PC-9 (cell line): ENCODE results near the gene PHACTR1. TPM values are rescaled to one million over a fixed set of nuclear protein-coding genes. Genes with fewer than 3 reads are reported as not detected.

ENCODE experiments used
- BruUV-seq: library from RNA; stranded (reverse); fragments of 400-500 nt; replicated peaks from 2 replicates; lab custom pipeline; 2021; lab: Mats Ljungman, UMichigan
- CTCF ChIA-PET: fragments of 300-600 bp; sonication (Branson Sonifier 250); formaldehyde crosslinking; loops from one replicate; lab custom pipeline; 2022; ENCODE audit warnings: antibody characterized with exemption; lab: Charles Lee
- POLR2A ChIA-PET: fragments of 300-600 bp; sonication (Branson Sonifier 250); formaldehyde crosslinking; loops from one replicate; lab custom pipeline; 2022; ENCODE audit warnings: antibody characterized with exemption; ENCODE audit not compliant: unreplicated experiment; lab: Charles Lee
- DNase-seq, 2 experiments: peaks; one replicate each; pipeline versions ENCODE4 v3.0.0 to v3.0.0-alpha.2; 2015 to 2022; ENCODE audit warnings: mixed read lengths in 1 of 2
- H2AFZ ChIP-seq: fragments of 200-600 bp; sonication (generic); 2 replicates; pipeline ENCODE4 v1.8.1; 2017; ENCODE audit warnings: antibody characterized with exemption
- H3F3A ChIP-seq: fragments of 200-600 bp; sonication (generic); 2 replicates; pipeline ENCODE4 v1.8.1; 2017; ENCODE audit warnings: antibody characterized with exemption, mild to moderate bottlenecking, low read depth; ENCODE audit not compliant: insufficient read depth
- H3K27ac ChIP-seq: fragments of 200-600 bp; sonication (generic); 2 replicates; pipeline ENCODE4 v1.6.1; 2016; ENCODE audit warnings: mixed run types
- H3K27me3 ChIP-seq: fragments of 200-600 bp; sonication (generic); 2 replicates; pipeline ENCODE4 v1.6.1; 2016; ENCODE audit warnings: low read depth, mixed run types; ENCODE audit not compliant: insufficient read depth
- H3K36me3 ChIP-seq: fragments of 200-600 bp; sonication (generic); 2 replicates; pipeline ENCODE4 v1.6.1; 2016; ENCODE audit warnings: low read depth, mixed run types
- H3K4me1 ChIP-seq: fragments of 200-600 bp; sonication (generic); replicated peaks from 2 replicates; pipeline ENCODE4 v1.6.1; 2016; ENCODE audit warnings: mixed run types; ENCODE audit not compliant: insufficient read depth
- H3K4me2 ChIP-seq: fragments of 200-600 bp; sonication (generic); 2 replicates; pipeline ENCODE4 v1.6.1; 2017; ENCODE audit warnings: mixed run types
- H3K4me3 ChIP-seq: fragments of 200-600 bp; sonication (generic); 2 replicates; pipeline ENCODE4 v1.6.1; 2016; ENCODE audit warnings: mixed run types
- H3K79me2 ChIP-seq: fragments of 200-600 bp; sonication (generic); 2 replicates; pipeline ENCODE4 v1.6.1; 2017; ENCODE audit warnings: low read depth, mixed run types
- H3K9me2 ChIP-seq: fragments of 200-600 bp; sonication (generic); 2 replicates; pipeline ENCODE4 v1.8.1; 2017; ENCODE audit warnings: mild to moderate bottlenecking; ENCODE audit not compliant: insufficient read depth
- H3K9me3 ChIP-seq: fragments of 200-600 bp; sonication (generic); 2 replicates; pipeline ENCODE4 v1.8.1; 2016; ENCODE audit warnings: low read depth; ENCODE audit not compliant: insufficient read depth
- H4K20me1 ChIP-seq: fragments of 200-600 bp; sonication (generic); 2 replicates; pipeline ENCODE4 v1.8.1; 2017; ENCODE audit not compliant: insufficient read depth
- EZH2 ChIP-seq: fragments of 200-600 bp; sonication (generic); IDR thresholded peaks from 2 replicates; pipeline ENCODE4 v1.8.0; 2017; ENCODE audit warnings: antibody characterized with exemption, low read depth
- intact Hi-C: fragments of 100-400 bp; cut with micrococcal nuclease; formaldehyde crosslinking; loops from one replicate; pipeline ENCODE4 v1.10.0; 2022; ENCODE audit not compliant: unreplicated experiment
- total RNA-seq: library from RNA; stranded (reverse); gene quantifications from 2 replicates; pipeline ENCODE4 v1.2.3, GENCODE V29; 2021
- TF ChIP-seq, protein P1 (sequence below): fragments of 200-600 bp; sonication (generic); conservative IDR thresholded peaks from 2 replicates; pipeline ENCODE4 v1.6.1; 2017; ENCODE audit warnings: mixed run types, antibody characterized with exemption, mild to moderate bottlenecking, moderate library complexity

Gene PHACTR1
- total RNA-seq, 1 experiment from 2014 or later: not detected

- no peaks in the 10 kb centered on the region for H3F3A ChIP-seq
- no peak overlapping the region for H2AFZ ChIP-seq
- H3K9me3 ChIP-seq: no peaks in the 10 kb centered on the region
- intact Hi-C loops: no loop called here
- CTCF ChIA-PET: no interaction called here
- peaks cover 22% of the 10 kb centered on the region for H3K27me3 ChIP-seq
- H3K4me1 ChIP-seq: no peaks in the 10 kb centered on the region
- POLR2A ChIA-PET: no interaction called here
- no TSS peak for BruUV-seq
- H3K36me3 ChIP-seq: no peaks in the 10 kb centered on the region
- no peaks in the 10 kb centered on the region for H3K79me2 ChIP-seq
- no peaks in the 10 kb centered on the region for H3K9me2 ChIP-seq
- no peak overlapping the region for H3K4me3 ChIP-seq
- no peaks in the 10 kb centered on the region for H4K20me1 ChIP-seq
- no peak overlapping the region for H3K27ac ChIP-seq
- no peak overlapping the region for H3K4me2 ChIP-seq
- no peak for DNase-seq
- TF ChIP-seq, protein P1, sequence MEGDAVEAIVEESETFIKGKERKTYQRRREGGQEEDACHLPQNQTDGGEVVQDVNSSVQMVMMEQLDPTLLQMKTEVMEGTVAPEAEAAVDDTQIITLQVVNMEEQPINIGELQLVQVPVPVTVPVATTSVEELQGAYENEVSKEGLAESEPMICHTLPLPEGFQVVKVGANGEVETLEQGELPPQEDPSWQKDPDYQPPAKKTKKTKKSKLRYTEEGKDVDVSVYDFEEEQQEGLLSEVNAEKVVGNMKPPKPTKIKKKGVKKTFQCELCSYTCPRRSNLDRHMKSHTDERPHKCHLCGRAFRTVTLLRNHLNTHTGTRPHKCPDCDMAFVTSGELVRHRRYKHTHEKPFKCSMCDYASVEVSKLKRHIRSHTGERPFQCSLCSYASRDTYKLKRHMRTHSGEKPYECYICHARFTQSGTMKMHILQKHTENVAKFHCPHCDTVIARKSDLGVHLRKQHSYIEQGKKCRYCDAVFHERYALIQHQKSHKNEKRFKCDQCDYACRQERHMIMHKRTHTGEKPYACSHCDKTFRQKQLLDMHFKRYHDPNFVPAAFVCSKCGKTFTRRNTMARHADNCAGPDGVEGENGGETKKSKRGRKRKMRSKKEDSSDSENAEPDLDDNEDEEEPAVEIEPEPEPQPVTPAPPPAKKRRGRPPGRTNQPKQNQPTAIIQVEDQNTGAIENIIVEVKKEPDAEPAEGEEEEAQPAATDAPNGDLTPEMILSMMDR: no peak
- TF ChIP-seq EZH2: no peak
Measured at GRCh38 chr6:13094781-13095425, 378.3 kb downstream of the PHACTR1 start.

GRCh38 chr6:13096084-13096483 lies 379.5 kb downstream of the PHACTR1 start:
- Histone ChIP-seq H3K27ac (no peak overlapping the region), H3K79me2 (no peaks in the 10 kb centered on the region), H3K4me3 (no peak overlapping the region), H3K36me3 (no peaks in the 10 kb centered on the region), H2AFZ (no peak overlapping the region), H3K9me2 (no peaks in the 10 kb centered on the region), H4K20me1 (no peaks in the 10 kb centered on the region), H3K27me3 (peaks cover 14% of the 10 kb centered on the region), H3K4me2 (no peak overlapping the region), H3F3A (no peaks in the 10 kb centered on the region), H3K4me1 (no peaks in the 10 kb centered on the region), H3K9me3 (no peaks in the 10 kb centered on the region)
- CTCF ChIA-PET: no interaction called here
- DNase-seq: no peak
- intact Hi-C loops: no loop called here
- POLR2A ChIA-PET: no interaction called here
- TF ChIP-seq EZH2: no peak
- TF ChIP-seq, protein P1: no peak
- no TSS peak for BruUV-seq

GRCh38 chr6:13097454-13097853 lies 380.9 kb downstream of the PHACTR1 start:
- intact Hi-C loops: no loop called here
- POLR2A ChIA-PET: no interaction called here
- no peak overlapping the region for H3K4me2 ChIP-seq
- no peak overlapping the region for H3K4me3 ChIP-seq
- no peaks in the 10 kb centered on the region for H3K9me2 ChIP-seq
- no peak overlapping the region for H3K27ac ChIP-seq
- H3K36me3 ChIP-seq: no peaks in the 10 kb centered on the region
- H3K4me1 ChIP-seq: no peaks in the 10 kb centered on the region
- BruUV-seq: no TSS peak
- H3K27me3 ChIP-seq: 0 out of 2 replicates have a peak, but pooled peaks cover 7% of the 10 kb centered on the region
- no peaks in the 10 kb centered on the region for H3K9me3 ChIP-seq
- TF ChIP-seq, protein P1: no peak
- TF ChIP-seq EZH2: no peak
- no peaks in the 10 kb centered on the region for H3F3A ChIP-seq
- CTCF ChIA-PET: no interaction called here
- no peaks in the 10 kb centered on the region for H3K79me2 ChIP-seq
- no peak for DNase-seq
- H4K20me1 ChIP-seq: no peaks in the 10 kb centered on the region
- H2AFZ ChIP-seq: no peak overlapping the region
